Superior temporal gyrus (tissue), 1 donor: ENCODE measurements around the gene ZNF276.
"Not testable (repeated sequence)": the region's sequence is repeated elsewhere in the genome, so short reads cannot be mapped to it uniquely, and the experiment has no call there.

ENCODE experiments used
- DNase-seq: peaks from one replicate; pipeline ENCODE4 v3.0.0-alpha.2; 2016; ENCODE audit errors: extremely low spot score

ZNF276 gene

DNA sequence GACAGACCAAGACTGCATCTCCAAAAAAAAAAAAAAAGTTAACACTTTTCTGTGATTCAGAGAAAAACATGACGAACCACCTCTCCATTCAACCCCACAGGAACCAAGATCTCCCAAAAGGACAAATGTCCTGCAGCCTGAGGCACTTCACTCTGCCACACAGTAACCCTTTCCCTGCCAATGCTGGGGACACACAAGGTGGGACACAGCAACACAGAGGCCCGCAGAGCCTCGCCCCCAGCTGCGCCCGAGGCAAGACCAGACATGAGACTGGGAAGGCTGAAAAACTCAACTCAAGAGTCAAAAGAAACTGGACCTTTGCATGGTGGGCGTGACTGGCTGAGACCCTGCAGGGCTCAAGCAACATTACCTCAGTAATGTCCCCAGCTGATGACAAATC lies 61.2 kb downstream of the ZNF276 start:
- no peak for DNase-seq

DNA sequence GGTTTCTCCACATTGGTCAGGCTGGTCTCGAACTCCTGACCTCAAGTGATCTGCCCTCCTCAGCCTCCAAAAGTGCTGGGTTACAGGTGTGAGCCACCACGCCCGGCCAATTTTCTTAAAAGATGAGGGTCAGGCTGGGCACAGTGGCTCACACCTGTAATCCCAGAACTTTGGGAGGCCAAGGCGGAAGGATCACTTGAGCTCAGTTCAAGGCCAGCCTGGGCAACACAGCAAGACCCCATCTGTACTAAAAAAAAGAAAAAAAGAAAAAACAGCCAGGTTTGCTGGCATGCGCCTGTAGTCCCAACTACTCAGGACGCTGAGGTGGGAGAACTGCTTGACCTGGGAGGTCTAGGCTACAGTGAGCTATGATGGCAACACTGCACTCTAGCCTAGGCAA lies 62.6 kb downstream of the ZNF276 start:
- not testable (repeated sequence) for DNase-seq

DNA sequence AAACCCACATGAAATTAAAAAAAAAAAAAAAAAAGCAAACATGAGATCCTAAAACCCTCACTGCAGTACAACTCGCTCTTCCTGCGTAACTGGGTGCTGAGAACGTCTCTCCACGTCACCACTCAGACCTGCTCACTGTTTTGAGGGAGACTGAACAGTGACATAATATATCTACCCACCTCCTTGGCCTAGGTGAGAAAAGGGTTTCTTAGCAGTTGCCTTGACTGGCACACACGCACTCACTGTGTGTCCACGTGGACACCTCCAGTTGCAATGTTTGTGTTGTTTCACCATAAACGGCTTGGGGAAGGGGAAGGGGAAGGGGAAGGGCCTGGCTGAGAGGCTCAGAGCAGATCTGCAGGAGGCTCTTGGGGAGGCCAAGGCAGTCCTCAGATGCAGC lies 63.1 kb downstream of the ZNF276 start:
- no peak for DNase-seq

DNA sequence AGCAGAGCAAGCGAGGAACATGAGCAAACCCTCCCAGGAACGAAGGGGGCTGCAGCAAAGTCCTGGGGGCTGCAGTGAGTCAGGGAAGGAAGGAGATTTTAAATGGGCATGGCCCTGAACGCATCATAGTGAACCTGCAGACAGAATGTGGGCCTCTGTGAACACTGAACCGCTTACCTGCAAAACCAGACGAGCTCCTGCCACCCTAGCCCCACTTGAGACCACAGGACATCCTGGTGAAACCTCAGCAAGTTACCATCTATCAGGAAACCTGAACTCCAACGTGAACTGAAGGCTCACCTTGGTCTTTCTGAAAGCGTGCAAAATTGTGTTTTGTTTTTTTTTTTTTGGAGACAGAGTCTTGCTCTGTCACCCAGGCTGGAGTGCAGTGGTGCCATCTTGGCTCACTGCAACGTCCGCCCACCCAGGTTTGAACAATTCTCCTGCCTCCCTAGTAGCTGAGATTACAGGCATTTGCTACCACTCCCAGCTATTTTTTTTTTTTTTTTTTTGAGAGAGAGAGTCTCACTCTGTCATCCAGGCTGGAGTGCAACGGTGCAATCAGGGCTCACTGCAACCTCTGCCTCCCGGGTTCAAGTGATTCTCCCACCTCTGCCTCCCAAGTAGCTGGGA lies 64.3 kb downstream of the ZNF276 start:
- no peak for DNase-seq

DNA sequence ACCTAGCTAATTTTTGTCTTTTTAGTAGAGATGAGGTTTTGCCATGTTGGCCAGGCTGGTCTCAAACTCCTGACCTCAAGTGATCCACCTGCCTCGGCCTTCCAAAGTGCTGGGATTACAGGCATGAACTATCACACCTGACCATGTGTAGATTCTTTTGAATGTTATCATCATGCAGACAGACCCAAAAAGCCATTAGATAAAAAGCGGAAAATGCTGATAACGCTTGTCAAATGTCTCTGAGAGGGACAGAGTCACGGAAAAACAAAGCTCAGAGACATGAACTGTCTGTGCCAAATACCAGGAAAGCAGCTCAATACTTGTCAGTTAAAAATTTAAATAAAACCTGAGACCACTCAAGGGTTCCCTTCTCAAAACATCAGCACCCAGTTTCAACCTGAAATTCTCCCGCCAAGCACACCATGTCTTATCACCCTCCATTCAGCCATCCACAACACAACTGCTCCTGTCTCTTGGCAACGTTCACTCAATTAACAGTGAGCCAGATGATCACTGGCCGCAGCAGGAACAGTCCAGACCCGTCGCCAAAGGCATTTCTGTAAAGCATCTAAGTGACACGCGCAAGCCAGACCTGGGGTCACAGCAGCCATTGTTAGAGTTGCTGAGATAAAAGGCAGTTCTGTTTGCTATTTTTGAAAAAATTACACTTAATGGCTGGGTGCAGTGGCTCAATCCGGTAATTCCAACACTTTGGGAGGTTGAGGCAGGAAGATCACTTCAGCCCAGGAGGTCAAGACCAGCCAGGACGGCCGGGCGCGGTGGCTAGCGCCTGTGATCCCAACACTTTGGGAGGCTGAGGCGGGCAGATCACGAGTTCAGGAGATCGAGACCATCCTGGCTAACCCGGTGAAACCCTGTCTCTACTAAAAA lies 65.4 kb downstream of the ZNF276 start:
- DNase-seq = no peak

DNA sequence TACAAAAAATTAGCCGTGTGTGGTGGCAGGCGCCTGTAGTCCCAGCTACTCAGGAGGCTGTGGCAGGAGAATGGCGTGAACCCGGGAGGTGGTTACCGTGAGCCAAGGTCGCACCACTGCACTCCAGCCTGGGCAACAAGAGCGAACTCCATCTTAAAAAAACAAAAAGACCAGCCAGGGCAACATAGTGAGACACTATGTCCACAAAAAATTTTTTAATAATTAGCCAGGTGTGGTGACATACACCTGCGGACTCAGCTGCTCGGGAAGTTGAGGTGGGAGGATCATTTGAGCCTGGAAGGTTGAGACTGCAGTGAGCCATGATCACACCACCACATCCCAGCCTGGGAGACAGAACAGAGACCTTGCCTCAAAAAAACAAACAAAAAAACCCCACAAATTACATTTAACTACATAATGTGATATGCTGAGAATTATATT lies 66.0 kb downstream of the ZNF276 start:
- no peak for DNase-seq
